Adrenal gland (tissue), 5 donors: Measurements from ENCODE around the gene EXTL2.

Experiments
- POLR2A ChIP-seq, 2 donors: fragments of 450-650 bp; IDR thresholded peaks; one replicate each; pipeline ENCODE4 v1.6.1; 2017; ENCODE audit warnings: antibody characterized with exemption in 2 of 2, mild to moderate bottlenecking in 2 of 2, moderate library complexity in 1 of 2
- TF ChIP-seq, protein P1 (sequence below), 6 experiments: fragments of 450-650 bp in 4 of 6; fragments of 200-600 bp in 2 of 6; sonication (generic) in 1 of 6; IDR thresholded peaks; 1 replicate in 5 of 6; 2 replicates in 1 of 6; pipeline versions ENCODE4 v1.5.1 to v1.8.0; 2016 to 2021; ENCODE audit warnings: antibody characterized with exemption in 6 of 6, mild to moderate bottlenecking in 2 of 6, moderate library complexity in 1 of 6
- donor health status: DM: no; HTN: no; CAD: no.

GRCh38 chr1:100909018-100909417 lies 14.4 kb upstream of the EXTL2 start:
- TF ChIP-seq, protein P1, sequence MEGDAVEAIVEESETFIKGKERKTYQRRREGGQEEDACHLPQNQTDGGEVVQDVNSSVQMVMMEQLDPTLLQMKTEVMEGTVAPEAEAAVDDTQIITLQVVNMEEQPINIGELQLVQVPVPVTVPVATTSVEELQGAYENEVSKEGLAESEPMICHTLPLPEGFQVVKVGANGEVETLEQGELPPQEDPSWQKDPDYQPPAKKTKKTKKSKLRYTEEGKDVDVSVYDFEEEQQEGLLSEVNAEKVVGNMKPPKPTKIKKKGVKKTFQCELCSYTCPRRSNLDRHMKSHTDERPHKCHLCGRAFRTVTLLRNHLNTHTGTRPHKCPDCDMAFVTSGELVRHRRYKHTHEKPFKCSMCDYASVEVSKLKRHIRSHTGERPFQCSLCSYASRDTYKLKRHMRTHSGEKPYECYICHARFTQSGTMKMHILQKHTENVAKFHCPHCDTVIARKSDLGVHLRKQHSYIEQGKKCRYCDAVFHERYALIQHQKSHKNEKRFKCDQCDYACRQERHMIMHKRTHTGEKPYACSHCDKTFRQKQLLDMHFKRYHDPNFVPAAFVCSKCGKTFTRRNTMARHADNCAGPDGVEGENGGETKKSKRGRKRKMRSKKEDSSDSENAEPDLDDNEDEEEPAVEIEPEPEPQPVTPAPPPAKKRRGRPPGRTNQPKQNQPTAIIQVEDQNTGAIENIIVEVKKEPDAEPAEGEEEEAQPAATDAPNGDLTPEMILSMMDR (IDR thresholded peaks at IDR 0.05): no peak
- no peak for TF ChIP-seq POLR2A (IDR thresholded peaks at IDR 0.05)
